Mucosa of descending colon (tissue), 3 donors: ENCODE results near the gene MXD4. TPM values are rescaled to one million over a fixed set of nuclear protein-coding genes. Genes with fewer than 3 reads are reported as not detected.
"Not testable (repeated sequence)": the region's sequence is repeated elsewhere in the genome, so short reads cannot be mapped to it uniquely, and the experiment has no call there.

Source experiments
- ATAC-seq: fragments of 200-7000 bp; cut with Tn5 transposase; one replicate; pipeline ENCODE4 v1.9.1; 2020; ENCODE audit warnings: mild to moderate bottlenecking, moderate library complexity
- DNase-seq, 3 donors: peaks; one replicate each; pipeline ENCODE4 v3.0.0-alpha.2; 2020
- H3K36me3 ChIP-seq: fragments of 200-600 bp; one replicate; pipeline ENCODE4 v1.8.0; 2021; ENCODE audit warnings: low read depth, mild to moderate bottlenecking
- H3K4me1 ChIP-seq: fragments of 200-600 bp; one replicate; pipeline ENCODE4 v1.8.0; 2021; ENCODE audit warnings: low read depth, mild to moderate bottlenecking
- H3K4me3 ChIP-seq: fragments of 200-600 bp; one replicate; pipeline ENCODE4 v1.8.0; 2021; ENCODE audit warnings: mild to moderate bottlenecking
- H3K9me3 ChIP-seq: fragments of 200-600 bp; one replicate; pipeline ENCODE4 v1.8.0; 2021; ENCODE audit warnings: mild to moderate bottlenecking
- intact Hi-C, 2 donors: fragments of 100-400 bp; cut with DNase I in 1 of 2; cut with micrococcal nuclease in 1 of 2; formaldehyde crosslinking; loops; one replicate each; pipeline versions ENCODE4 v1.11.0 to v1.11.1; 2022; cut with DNase I, micrococcal nuclease
- total RNA-seq, 3 donors: library from RNA; stranded (reverse); fragmentation: NEBNext Ultra II Directional in 2 of 3; extraction: Animal tissue kit (Norgen Biotek cat#: 25700) in 2 of 3; gene quantifications; one replicate each; pipeline versions ENCODE4 v1.2.1 to v1.2.4, GENCODE V29; 2021 to 2023
- TF ChIP-seq, protein P1 (sequence below): fragments of 200-600 bp; IDR thresholded peaks from one replicate; pipeline ENCODE4 v1.8.0; 2022; ENCODE audit warnings: antibody characterized with exemption, mild to moderate bottlenecking
- donor health status: DM: no; HTN: no; CAD: no; lungs with moderate emphysema.
- donor health status: DM: no; HTN: no; CAD: no.
- donor health status: DM: no; HTN: yes; CAD: no.

MXD4 gene
- total RNA-seq, 3 donors from 2014 or later, result 46.6 to 59.6 (median 52.6) TPM

DNA sequence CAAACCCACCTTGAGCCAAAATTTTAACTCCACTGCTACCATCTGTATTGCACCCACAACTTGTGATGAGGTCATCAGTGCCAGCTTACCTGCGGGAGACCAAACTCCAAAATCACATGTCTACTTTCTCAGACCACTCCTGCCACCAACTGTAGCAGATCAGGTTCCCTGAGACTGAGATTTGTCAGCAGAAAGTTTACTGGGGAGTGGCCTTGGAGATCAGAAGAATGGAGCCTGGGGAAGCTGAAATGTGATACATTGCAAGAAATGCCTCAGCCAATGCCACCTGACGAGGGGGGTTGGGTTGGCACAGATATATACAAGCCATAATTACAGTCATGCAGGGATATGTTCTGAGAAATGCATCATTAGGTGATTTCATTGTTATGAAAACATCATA is 39.1 kb downstream of the MXD4 start:
- no peaks in the 10 kb centered on the region for H3K36me3 ChIP-seq
- ATAC-seq (no peak), DNase-seq (no peak)
- no peaks in the 10 kb centered on the region for H3K4me1 ChIP-seq
- intact Hi-C loops, result loop anchor here (5.0 to 10.0 kb wide), 2 partner anchors 219 to 232 kb away; no protein-coding TSS in a partner anchor
- TF ChIP-seq, protein P1, sequence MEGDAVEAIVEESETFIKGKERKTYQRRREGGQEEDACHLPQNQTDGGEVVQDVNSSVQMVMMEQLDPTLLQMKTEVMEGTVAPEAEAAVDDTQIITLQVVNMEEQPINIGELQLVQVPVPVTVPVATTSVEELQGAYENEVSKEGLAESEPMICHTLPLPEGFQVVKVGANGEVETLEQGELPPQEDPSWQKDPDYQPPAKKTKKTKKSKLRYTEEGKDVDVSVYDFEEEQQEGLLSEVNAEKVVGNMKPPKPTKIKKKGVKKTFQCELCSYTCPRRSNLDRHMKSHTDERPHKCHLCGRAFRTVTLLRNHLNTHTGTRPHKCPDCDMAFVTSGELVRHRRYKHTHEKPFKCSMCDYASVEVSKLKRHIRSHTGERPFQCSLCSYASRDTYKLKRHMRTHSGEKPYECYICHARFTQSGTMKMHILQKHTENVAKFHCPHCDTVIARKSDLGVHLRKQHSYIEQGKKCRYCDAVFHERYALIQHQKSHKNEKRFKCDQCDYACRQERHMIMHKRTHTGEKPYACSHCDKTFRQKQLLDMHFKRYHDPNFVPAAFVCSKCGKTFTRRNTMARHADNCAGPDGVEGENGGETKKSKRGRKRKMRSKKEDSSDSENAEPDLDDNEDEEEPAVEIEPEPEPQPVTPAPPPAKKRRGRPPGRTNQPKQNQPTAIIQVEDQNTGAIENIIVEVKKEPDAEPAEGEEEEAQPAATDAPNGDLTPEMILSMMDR, result no peak
- no peaks in the 10 kb centered on the region for H3K9me3 ChIP-seq
- H3K4me3 ChIP-seq, result no peak overlapping the region

DNA sequence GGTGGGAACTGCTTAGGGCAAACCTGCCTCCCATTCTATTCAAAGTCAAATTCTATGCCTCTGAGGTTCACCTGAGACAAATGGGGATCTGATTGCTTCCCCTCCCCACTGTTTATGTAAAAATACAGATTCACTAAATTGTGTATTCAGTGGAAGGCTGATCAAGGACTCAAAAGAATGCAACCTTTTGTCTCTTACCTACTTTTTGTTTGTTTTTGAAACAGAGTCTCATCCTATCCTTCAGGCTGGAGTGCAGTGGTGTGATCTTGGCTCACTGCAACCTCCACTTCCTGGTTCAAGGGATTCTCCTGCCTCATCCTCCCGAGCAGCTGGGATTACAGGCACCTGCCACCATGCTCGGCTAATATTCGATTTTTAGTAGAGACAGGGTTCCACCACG is 40.5 kb downstream of the MXD4 start:
- H3K4me1 ChIP-seq, H3K36me3 ChIP-seq, H3K4me3 ChIP-seq, ATAC-seq, H3K9me3 ChIP-seq, DNase-seq: not testable (repeated sequence)
- intact Hi-C loops, result loop anchor here (5.0 to 10.0 kb wide), 2 partner anchors 221 to 233 kb away; no protein-coding TSS in a partner anchor

DNA sequence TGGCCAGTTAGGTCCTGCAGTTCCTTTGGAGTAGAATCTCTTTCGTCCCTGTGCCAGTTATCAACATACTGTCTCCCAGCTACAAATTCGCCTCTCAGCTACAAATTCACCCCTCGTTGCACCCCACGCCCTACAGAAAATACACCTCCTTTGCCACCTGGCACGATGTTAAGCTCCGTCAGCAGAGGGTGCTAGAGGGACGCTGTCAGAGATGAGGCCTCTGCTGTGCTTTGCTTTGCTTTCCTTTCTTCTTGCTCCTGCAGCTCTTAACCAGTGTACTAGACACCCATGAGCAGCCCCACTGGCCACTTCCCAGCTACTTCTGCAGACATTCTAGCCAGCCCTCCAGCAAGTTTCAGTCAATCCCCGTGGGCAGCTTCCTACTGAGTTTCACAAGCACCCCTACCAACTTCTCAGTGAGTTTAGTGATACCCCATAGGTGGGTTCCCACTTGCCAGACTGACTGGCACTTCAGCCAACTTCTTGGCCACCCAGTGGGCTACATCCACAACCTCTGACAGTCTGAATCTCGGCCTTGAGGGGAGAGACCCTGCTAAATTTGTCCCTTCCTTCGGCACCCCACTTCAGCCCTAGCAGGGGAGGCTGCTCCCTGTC is 41.8 kb downstream of the MXD4 start:
- TF ChIP-seq, protein P1, result peak; percentile 78
- intact Hi-C loops, result loop anchor here (5.0 to 10.0 kb wide), 2 partner anchors 222 to 235 kb away; no protein-coding TSS in a partner anchor
- ATAC-seq (peak; percentile 95), DNase-seq (peak in 2 of 3 donors; percentile 81 to 90)
- Histone ChIP-seq H3K36me3 (no peaks in the 10 kb centered on the region), H3K4me3 (no peak overlapping the region), H3K9me3 (no peaks in the 10 kb centered on the region), H3K4me1 (no peaks in the 10 kb centered on the region)

DNA sequence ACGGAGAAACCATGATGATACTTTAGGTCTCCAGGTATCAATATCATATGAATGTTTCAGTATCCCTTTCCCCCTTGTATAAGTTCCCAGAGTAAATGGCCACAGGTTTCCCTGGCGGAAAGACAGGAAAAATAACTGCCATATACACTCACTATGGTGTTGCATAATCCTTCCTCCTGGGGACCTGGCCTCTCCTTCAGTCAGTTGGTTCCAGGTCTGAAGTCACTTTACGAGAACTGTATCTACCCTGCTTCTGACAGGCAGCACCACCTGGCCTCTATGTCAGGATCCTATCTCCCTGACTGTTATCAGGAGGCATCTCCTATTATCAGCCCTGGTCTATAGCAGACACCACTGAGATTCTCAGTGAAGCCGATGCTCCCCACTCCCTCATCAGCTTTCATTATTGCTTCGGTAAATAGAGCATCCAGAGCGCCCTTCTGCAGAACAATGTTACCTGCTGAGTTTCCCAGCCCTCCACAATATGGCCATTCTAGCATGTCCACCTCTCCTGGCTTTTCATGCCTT is 42.6 kb downstream of the MXD4 start:
- TF ChIP-seq, protein P1, result no peak
- no peaks in the 10 kb centered on the region for H3K36me3 ChIP-seq
- intact Hi-C loops, result no loop called here
- no peak for DNase-seq
- no peak overlapping the region for H3K4me3 ChIP-seq
- no peaks in the 10 kb centered on the region for H3K9me3 ChIP-seq
- no peaks in the 10 kb centered on the region for H3K4me1 ChIP-seq
- no peak for ATAC-seq

DNA sequence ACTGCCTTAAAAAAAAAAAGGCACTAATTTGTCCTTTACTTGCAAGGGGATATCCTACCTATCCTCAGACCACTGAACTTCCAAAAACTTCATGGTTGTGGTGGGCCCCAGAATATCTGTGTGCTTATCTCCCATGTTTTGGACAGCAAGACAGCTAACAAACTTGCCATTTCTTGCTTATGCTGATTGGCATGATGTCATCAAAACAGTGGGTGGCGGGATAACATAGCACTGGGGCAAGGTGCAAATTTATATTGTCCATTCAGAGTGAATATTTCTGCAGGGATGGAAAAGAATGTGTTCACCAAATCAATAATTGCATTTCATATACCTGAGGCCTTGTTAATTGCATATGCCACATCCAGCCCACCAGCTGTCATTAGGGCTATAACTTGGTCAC is 43.5 kb downstream of the MXD4 start:
- H3K4me3 ChIP-seq, result no peak overlapping the region
- intact Hi-C loops, result no loop called here
- TF ChIP-seq, protein P1, result no peak

DNA sequence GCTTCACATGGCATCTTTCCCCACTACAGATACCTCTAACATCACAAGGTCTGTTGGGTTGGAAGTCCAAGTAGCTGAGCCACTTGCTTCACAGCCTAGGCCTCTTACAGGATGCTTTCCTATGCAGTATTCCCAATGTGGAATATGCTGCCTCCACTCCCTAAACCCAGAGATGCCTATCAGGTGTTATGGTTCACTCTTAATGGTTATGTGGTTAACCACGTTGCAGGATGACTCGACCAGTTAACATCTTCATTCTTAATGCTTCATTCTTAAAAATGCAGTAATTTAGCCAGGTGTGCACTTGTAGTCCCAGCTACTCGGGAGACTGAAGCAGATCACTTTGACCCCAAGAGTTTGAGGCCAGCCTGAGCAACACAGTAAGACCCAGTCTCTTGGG is 44.2 kb downstream of the MXD4 start:
- intact Hi-C loops, result no loop called here
- DNase-seq (no peak), ATAC-seq (no peak)
- TF ChIP-seq, protein P1, result no peak
- Histone ChIP-seq H3K4me3 (no peak overlapping the region), H3K36me3 (no peaks in the 10 kb centered on the region), H3K4me1 (no peaks in the 10 kb centered on the region), H3K9me3 (no peaks in the 10 kb centered on the region)

More for the DNA sequence above, 43.5 kb downstream of the MXD4 start:
- DNase-seq, result no peak
- Histone ChIP-seq H3K36me3 (no peaks in the 10 kb centered on the region), H3K9me3 (no peaks in the 10 kb centered on the region), H3K4me1 (no peaks in the 10 kb centered on the region)
- ATAC-seq, result no peak
